H1 (cell line): ENCODE measurements around the gene ALG14. TPM values are rescaled to one million over a fixed set of nuclear protein-coding genes. Genes with fewer than 3 reads are reported as not detected.

ENCODE experiments used
- CTCF ChIA-PET: fragments of 300-600 bp; sonication (Branson Sonifier 250); formaldehyde crosslinking; loops from one replicate; lab custom pipeline; 2021; ENCODE audit not compliant: partially characterized antibody; lab: Charles Lee
- POLR2A ChIA-PET: fragments of 300-600 bp; sonication (Branson Sonifier 250); formaldehyde crosslinking; loops from one replicate; lab custom pipeline; 2021; ENCODE audit warnings: inconsistent platforms; ENCODE audit not compliant: partially characterized antibody; lab: Charles Lee
- DNase-seq, 2 experiments: peaks; one replicate each; pipeline versions ENCODE4 v3.0.0 to v3.0.0-alpha.2; 2010 to 2022; ENCODE audit warnings: low spot score in 2 of 2, low read depth in 1 of 2, mixed read lengths in 1 of 2
- FAIRE-seq: peaks from 2 replicates; lab custom pipeline; 2011; peaks lifted over from hg19 to GRCh38; lab: Jason Lieb, UNC
- H2AFZ ChIP-seq: 2 replicates; pipeline ENCODE4 v1.8.1; 2012; ENCODE audit warnings: low read length, inconsistent platforms
- H2AK5ac ChIP-seq: 2 replicates; pipeline ENCODE4 v1.6.1; 2013; ENCODE audit warnings: low read depth, low read length
- H2BK120ac ChIP-seq: replicated peaks from 2 replicates; pipeline ENCODE3; 2013; ENCODE audit warnings: low read depth, low read length, inconsistent platforms
- H2BK12ac ChIP-seq: 2 replicates; pipeline ENCODE4 v1.6.1; 2013; ENCODE audit warnings: low read depth, low read length
- H2BK15ac ChIP-seq: 2 replicates; pipeline ENCODE4 v1.6.1; 2013; ENCODE audit warnings: low read length
- H2BK20ac ChIP-seq: 2 replicates; pipeline ENCODE4 v1.6.1; 2013; ENCODE audit warnings: low read length
- H2BK5ac ChIP-seq: 2 replicates; pipeline ENCODE4 v1.6.1; 2013; ENCODE audit warnings: low read depth, low read length
- H3K14ac ChIP-seq: 2 replicates; pipeline ENCODE4 v1.6.1; 2013; ENCODE audit warnings: inconsistent platforms; ENCODE audit not compliant: insufficient read length
- H3K18ac ChIP-seq: 2 replicates; pipeline ENCODE4 v1.6.1; 2013; ENCODE audit warnings: low read length; ENCODE audit errors: extremely low read depth
- H3K23ac ChIP-seq: 2 replicates; pipeline ENCODE4 v1.6.1; 2013; ENCODE audit warnings: inconsistent platforms; ENCODE audit not compliant: insufficient read length
- H3K23me2 ChIP-seq: 2 replicates; pipeline ENCODE4 v1.6.1; 2013; ENCODE audit warnings: low read depth, low read length
- H3K27ac ChIP-seq: 2 replicates; pipeline ENCODE4 v1.6.1; 2011; ENCODE audit warnings: low read depth, low read length, inconsistent platforms
- H3K27me3 ChIP-seq, 4 experiments: replicated peaks in 1 of 4; 1 replicate in 1 of 4; 2 replicates in 3 of 4; pipeline versions ENCODE4 v1.6.1 to v1.8.1; 2011 to 2013; ENCODE audit warnings: low read length in 3 of 4, mild to moderate bottlenecking in 3 of 4, inconsistent platforms in 2 of 4, mixed read lengths in 2 of 4, moderate library complexity in 1 of 4; ENCODE audit not compliant: control insufficient read depth in 3 of 4, insufficient read depth in 3 of 4; ENCODE audit errors: extremely low read depth in 1 of 4
- H3K36me3 ChIP-seq, 4 experiments: 2 replicates each; pipeline versions ENCODE4 v1.6.1 to v1.8.1; 2011 to 2013; ENCODE audit warnings: mild to moderate bottlenecking in 4 of 4, low read length in 3 of 4, moderate library complexity in 2 of 4, control low read depth in 1 of 4, inconsistent platforms in 1 of 4; ENCODE audit not compliant: insufficient read depth in 4 of 4, control insufficient read depth in 2 of 4
- H3K4ac ChIP-seq: replicated peaks from 2 replicates; pipeline ENCODE3; 2013; ENCODE audit warnings: low read length, low read depth, mixed read lengths, inconsistent platforms; ENCODE audit not compliant: insufficient read length
- H3K4me1 ChIP-seq, 4 experiments: replicated peaks in 1 of 4; 1 replicate in 1 of 4; 2 replicates in 3 of 4; pipeline versions ENCODE4 v1.6.1 to v1.8.1; 2011 to 2013; ENCODE audit warnings: low read length in 3 of 4, inconsistent platforms in 2 of 4, mixed read lengths in 1 of 4; ENCODE audit not compliant: insufficient read depth in 4 of 4, control insufficient read depth in 3 of 4
- H3K4me2 ChIP-seq, 2 experiments: 2 replicates each; pipeline versions ENCODE4 v1.6.1 to v1.8.1; 2011 to 2013; ENCODE audit warnings: low read depth in 2 of 2, low read length in 2 of 2, control low read depth in 1 of 2, inconsistent platforms in 1 of 2, mild to moderate bottlenecking in 1 of 2; ENCODE audit not compliant: insufficient read depth in 1 of 2
- H3K4me3 ChIP-seq, 4 experiments: fragments of 200-600, 300-600 bp in 1 of 4; sonication (generic), shearing (Covaris generic), sonication (Bioruptor Twin) in 1 of 4; 2 replicates each; pipeline versions ENCODE4 v1.5.1 to v1.8.1; 2011 to 2016; ENCODE audit warnings: low read length in 4 of 4, low read depth in 3 of 4, control low read depth in 2 of 4, inconsistent platforms in 2 of 4, mild to moderate bottlenecking in 2 of 4, mixed read lengths in 1 of 4, moderate library complexity in 1 of 4; ENCODE audit not compliant: insufficient read depth in 2 of 4; ENCODE audit errors: extremely low read depth in 1 of 4
- H3K56ac ChIP-seq: replicated peaks from 2 replicates; pipeline ENCODE3; 2013; ENCODE audit warnings: low read depth, mild to moderate bottlenecking, mixed read lengths, low read length, inconsistent platforms; ENCODE audit not compliant: insufficient read length
- H3K79me1 ChIP-seq: 2 replicates; pipeline ENCODE4 v1.6.1; 2013; ENCODE audit warnings: low read depth, low read length, control low read depth
- H3K79me2 ChIP-seq, 2 experiments: 2 replicates each; pipeline versions ENCODE4 v1.6.1 to v1.8.1; 2012 to 2013; ENCODE audit warnings: low read length in 2 of 2, mild to moderate bottlenecking in 2 of 2, inconsistent platforms in 1 of 2; ENCODE audit not compliant: insufficient read depth in 2 of 2, control insufficient read depth in 1 of 2
- H3K9ac ChIP-seq, 4 experiments: replicated peaks in 1 of 4; 1 replicate in 1 of 4; 2 replicates in 3 of 4; pipeline versions ENCODE4 v1.6.1 to v1.8.1; 2011 to 2013; ENCODE audit warnings: low read depth in 3 of 4, low read length in 3 of 4, control low read depth in 2 of 4, mild to moderate bottlenecking in 2 of 4, moderate library complexity in 2 of 4, inconsistent platforms in 1 of 4; ENCODE audit errors: extremely low read depth in 1 of 4
- H3K9me3 ChIP-seq, 2 experiments: 2 replicates each; pipeline versions ENCODE4 v1.6.1 to v1.8.1; 2012 to 2013; ENCODE audit warnings: mild to moderate bottlenecking in 2 of 2, moderate library complexity in 2 of 2, control low read depth in 1 of 2, inconsistent platforms in 1 of 2, low read depth in 1 of 2, low read length in 1 of 2, mixed read lengths in 1 of 2; ENCODE audit not compliant: insufficient read depth in 2 of 2
- H4K20me1 ChIP-seq, 2 experiments: replicated peaks in 1 of 2; 2 replicates each; pipeline versions ENCODE3 to v1.8.1; 2011 to 2013; ENCODE audit warnings: inconsistent platforms in 2 of 2, low read length in 2 of 2, mild to moderate bottlenecking in 1 of 2; ENCODE audit not compliant: insufficient read depth in 2 of 2, control insufficient read depth in 1 of 2
- H4K5ac ChIP-seq: 2 replicates; pipeline ENCODE4 v1.6.1; 2013; ENCODE audit warnings: low read length, low read depth, mixed read lengths, inconsistent platforms; ENCODE audit not compliant: insufficient read length
- H4K8ac ChIP-seq: 2 replicates; pipeline ENCODE4 v1.8.0; 2013; ENCODE audit warnings: mild to moderate bottlenecking, moderate library complexity, low read length, inconsistent platforms; ENCODE audit not compliant: insufficient read depth; ENCODE audit errors: extremely low read depth
- H4K91ac ChIP-seq: replicated peaks from 2 replicates; pipeline ENCODE3; 2013; ENCODE audit warnings: low read length, mixed read lengths, inconsistent platforms; ENCODE audit not compliant: insufficient read length
- TEAD4 ChIP-seq: IDR thresholded peaks from 2 replicates; pipeline ENCODE4 v1.6.1; 2012; ENCODE audit warnings: low read depth, low read length, inconsistent platforms, mixed read lengths
- WGBS, 2 experiments: shearing (Covaris generic) in 1 of 2; methylation state at CpG; one replicate each; pipeline versions ENCODE4 v1.1.6 to v1.1.7; 2013 to 2015; ENCODE audit warnings: low lambda C conversion rate in 2 of 2, mixed read lengths in 2 of 2, inconsistent platforms in 1 of 2, low coverage in 1 of 2, missing lambda C conversion rate in 1 of 2; ENCODE audit not compliant: insufficient replicate concordance in 2 of 2, insufficient coverage in 1 of 2, insufficient read length in 1 of 2; ENCODE audit errors: extremely low coverage in 1 of 2, missing lambda C conversion rate in 1 of 2; 5-methylcytosine and 5-hydroxymethylcytosine counted together
- polyA plus RNA-seq, 7 experiments: library from polyadenylated mRNA; depleted of rRNA in 3 of 7; stranded (reverse) in 5 of 7; unstranded in 2 of 7; fragments of >200 nt in 5 of 7; fragments of 200-250 nt in 2 of 7; gene quantifications; 1 replicate in 5 of 7; 2 replicates in 1 of 7; 4 replicates in 1 of 7; pipeline versions ENCODE4 v1.2.1 to v1.2.3, GENCODE V29; 2011 to 2013; ENCODE audit warnings: missing spikeins in 2 of 7, mixed read lengths in 2 of 7
- total RNA-seq: library from RNA; stranded (reverse); fragmentation: NEBNext Ultra II Directional; extraction: Animal tissue kit (Norgen Biotek cat#: 25700); gene quantifications from 2 replicates; pipeline ENCODE4 v1.2.1, GENCODE V29; 2021

The ALG14 gene
- total and polyA plus RNA-seq, 2 of the 8 experiments (the other 6 are each of a cell fraction or from before 2014, with no cell fraction given) = 0.95 to 1.3 TPM

DNA sequence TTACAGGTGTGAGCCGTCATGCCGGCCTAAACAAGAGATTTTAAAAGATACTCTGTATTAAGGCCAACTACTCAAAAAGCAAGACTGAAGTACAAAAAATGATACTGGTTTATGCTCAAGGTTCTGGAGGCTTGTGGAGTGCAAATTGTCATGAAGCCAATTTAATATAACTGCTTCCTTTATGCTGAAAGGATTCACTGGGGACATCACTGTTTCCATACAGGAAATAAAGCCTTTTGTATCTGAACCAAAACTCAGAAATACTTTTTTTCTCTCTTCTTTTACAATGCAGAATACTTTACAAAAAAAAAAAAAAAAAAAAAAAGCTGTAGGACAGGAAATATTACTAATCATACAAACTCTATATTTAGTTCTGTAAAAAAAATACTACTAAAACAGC, 90.4 kb downstream of the ALG14 start:
- peaks cover 0 to under 1% of the 10 kb centered on the region in 2 experiments for H4K20me1 ChIP-seq
- H4K8ac ChIP-seq = no peak overlapping the region
- FAIRE-seq = no peak
- H3K36me3 ChIP-seq = no peaks in the 10 kb centered on the region
- H2AFZ ChIP-seq = no peak overlapping the region
- H3K18ac ChIP-seq = no peak overlapping the region
- H4K5ac ChIP-seq = no peak overlapping the region
- H3K4me3 ChIP-seq = no peak overlapping the region
- no peaks in the 10 kb centered on the region for H3K79me1 ChIP-seq
- H3K23ac ChIP-seq = no peak overlapping the region
- no peak overlapping the region for H2AK5ac ChIP-seq
- no peaks in the 10 kb centered on the region for H3K79me2 ChIP-seq
- H3K27me3 ChIP-seq = no peaks in the 10 kb centered on the region; a peak in 1 of 7 replicates
- 93% methylated on average over 2 of the region's 2 CpGs; no CpG with 5 or more reads in 1 of the 2 experiments for WGBS, 2 experiments
- H3K9me3 ChIP-seq = no peaks in the 10 kb centered on the region
- H3K27ac ChIP-seq = no peak overlapping the region
- no peak overlapping the region for H3K14ac ChIP-seq
- POLR2A ChIA-PET = no interaction called here
- H2BK5ac ChIP-seq = no peak overlapping the region
- no peak overlapping the region for H3K4ac ChIP-seq
- H3K56ac ChIP-seq = no peak overlapping the region
- no peak for TF ChIP-seq TEAD4
- TF ChIP-seq, all 59 proteins: peak for 0
- Histone ChIP-seq H2BK120ac (no peak overlapping the region), H3K4me1 (no peaks in the 10 kb centered on the region), H3K9ac (no peak overlapping the region), H2BK20ac (no peak overlapping the region), H3K23me2 (no peaks in the 10 kb centered on the region), H2BK12ac (no peak overlapping the region), H3K4me2 (no peak overlapping the region), H4K91ac (no peak overlapping the region), H2BK15ac (no peak overlapping the region)
- no peak for DNase-seq
- CTCF ChIA-PET = no interaction called here
